Hematopoietic multipotent progenitor cell treated with erythropoietin and hydrocortisone succinate and interleukin-3 and kit ligand, for 6 days (in vitro differentiated cells): ENCODE data around the gene PNMA1.
A peak's percentile ranks its signal among the peaks of the same experiment; 100 is the strongest.
"Not testable (repeated sequence)": the region's sequence is repeated elsewhere in the genome, so short reads cannot be mapped to it uniquely, and the experiment has no call there.

Experiments used
- DNase-seq: peaks from one replicate; pipeline ENCODE4 v3.0.0-alpha.2; 2015

The PNMA1 gene

GRCh38 chr14:73714656-73715081 lies 485 bp upstream of the PNMA1 start:
- DNase-seq = no peak

GRCh38 chr14:73713206-73713802 lies 880 bp downstream of the PNMA1 start:
- no peak for DNase-seq

- peak; percentile 61 for DNase-seq
Observed at GRCh38 chr14:73712540-73713180, 1.5 kb downstream of the PNMA1 start.

- peak; percentile 43 for DNase-seq
Observed at GRCh38 chr14:73712071-73712506, 2.1 kb downstream of the PNMA1 start.

- DNase-seq = no peak
Observed at GRCh38 chr14:73710737-73711136, 3.4 kb downstream of the PNMA1 start.

- no peak for DNase-seq
Observed at GRCh38 chr14:73709904-73710469, 4.2 kb downstream of the PNMA1 start.

- not testable (repeated sequence) for DNase-seq
Observed at GRCh38 chr14:73708076-73708475, 6.1 kb downstream of the PNMA1 start.

- no peak for DNase-seq
Observed at GRCh38 chr14:73700325-73700724, 13.9 kb downstream of the PNMA1 start.

- peak; percentile 54 for DNase-seq
Observed at GRCh38 chr14:73696466-73697400, 17.5 kb downstream of the PNMA1 start.

- no peak for DNase-seq
Observed at GRCh38 chr14:73695997-73696396, 18.2 kb downstream of the PNMA1 start.

- no peak for DNase-seq
Observed at GRCh38 chr14:73695082-73695481, 19.1 kb downstream of the PNMA1 start.

GRCh38 chr14:73694083-73694482 lies 20.1 kb downstream of the PNMA1 start:
- DNase-seq = no peak

- no peak for DNase-seq
Observed at GRCh38 chr14:73686901-73687300, 27.3 kb downstream of the PNMA1 start.

- DNase-seq = no peak
Observed at GRCh38 chr14:73685328-73685727, 28.9 kb downstream of the PNMA1 start.

- DNase-seq = no peak
Observed at GRCh38 chr14:73684627-73685026, 29.6 kb downstream of the PNMA1 start.

- no peak for DNase-seq
Observed at GRCh38 chr14:73680821-73681220, 33.4 kb downstream of the PNMA1 start.

- DNase-seq = no peak
Observed at GRCh38 chr14:73678698-73679097, 35.5 kb downstream of the PNMA1 start.

GRCh38 chr14:73674986-73675385 lies 39.2 kb downstream of the PNMA1 start:
- DNase-seq = no peak

GRCh38 chr14:73667854-73668253 lies 46.3 kb downstream of the PNMA1 start:
- no peak for DNase-seq

- DNase-seq = no peak
Observed at GRCh38 chr14:73666583-73666982, 47.6 kb downstream of the PNMA1 start.

- no peak for DNase-seq
Observed at GRCh38 chr14:73665130-73665529, 49.1 kb downstream of the PNMA1 start.

- DNase-seq = no peak
Observed at GRCh38 chr14:73663548-73664212, 50.5 kb downstream of the PNMA1 start.

- peak; percentile 55 for DNase-seq
Observed at GRCh38 chr14:73662487-73662943, 51.7 kb downstream of the PNMA1 start.
